GM11168 (cell line): Measurements from ENCODE around the gene PRDM1.

Source experiments
- in situ Hi-C: fragments of 300-500 bp; cut with MboI; formaldehyde crosslinking; loops from one replicate; pipeline ENCODE4 v1.12.0; 2022; ENCODE audit warnings: low sequenced_read_pairs; ENCODE audit not compliant: unreplicated experiment

The PRDM1 gene

DNA sequence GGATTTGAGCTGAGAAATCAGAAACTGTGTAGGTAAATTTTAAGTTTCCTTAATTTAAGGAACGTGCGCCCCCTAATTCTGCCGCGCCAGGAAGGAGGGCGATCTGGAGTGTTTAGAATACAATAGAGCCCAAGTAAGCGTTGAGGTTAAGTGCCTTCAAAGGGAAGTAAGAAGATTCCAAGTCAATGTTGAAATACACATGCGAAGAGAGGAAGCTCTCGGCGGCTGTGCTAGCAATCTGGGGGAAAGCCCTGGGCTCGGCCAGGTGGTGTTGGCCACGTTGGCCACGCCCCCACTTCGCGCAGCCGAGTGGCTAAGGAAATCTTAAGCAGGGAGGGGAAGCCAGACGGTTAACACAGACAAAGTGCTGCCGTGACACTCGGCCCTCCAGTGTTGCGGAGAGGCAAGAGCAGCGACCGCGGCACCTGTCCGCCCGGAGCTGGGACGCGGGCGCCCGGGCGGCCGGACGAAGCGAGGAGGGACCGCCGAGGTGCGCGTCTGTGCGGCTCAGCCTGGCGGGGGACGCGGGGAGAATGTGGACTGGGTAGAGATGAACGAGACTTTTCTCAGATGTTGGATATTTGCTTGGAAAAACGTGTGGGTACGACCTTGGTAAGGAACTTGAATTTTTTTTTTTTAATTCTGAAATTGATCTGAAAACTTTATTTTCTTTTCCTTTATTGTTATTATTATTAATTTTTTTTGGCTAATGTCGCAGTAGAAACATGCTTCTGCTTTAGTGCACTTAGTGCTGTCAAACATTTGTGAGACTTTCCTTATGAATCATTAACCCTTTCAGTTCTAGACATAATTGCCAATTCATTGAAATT lies at the start of gene PRDM1:
Gene PRDM1, plus strand, starts transcription at position 353 of the 830 bp plus-strand sequence. Its CDS starts 218 bp downstream, at position 571.
- in situ Hi-C loops = loop anchor here (10.0 to 25.0 kb wide), 2 partner anchors 349 to 601 kb away; no protein-coding TSS in a partner anchor

DNA sequence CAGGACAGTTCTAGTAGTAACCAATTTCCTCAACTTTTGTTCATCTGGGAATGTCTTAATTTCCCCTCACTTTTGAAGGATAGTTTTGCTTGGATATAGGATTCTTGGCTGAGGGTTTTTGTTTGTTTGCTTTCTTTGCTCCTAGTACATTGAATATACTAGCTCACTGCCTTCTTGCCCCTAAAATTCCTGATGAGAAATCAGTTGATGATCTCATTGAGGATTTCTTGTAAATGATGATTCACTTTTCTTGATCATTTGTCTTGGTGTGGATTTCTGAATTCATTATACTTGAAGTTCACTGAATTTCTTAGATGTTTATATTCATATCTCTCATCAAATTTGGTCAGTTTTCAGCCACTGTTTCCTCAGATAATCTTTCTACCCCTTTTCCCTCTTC lies 49.1 kb upstream of the PRDM1 start:
- in situ Hi-C loops = loop anchor here (25.0 kb wide), 1 partner anchor 925 kb away; no protein-coding TSS in a partner anchor

DNA sequence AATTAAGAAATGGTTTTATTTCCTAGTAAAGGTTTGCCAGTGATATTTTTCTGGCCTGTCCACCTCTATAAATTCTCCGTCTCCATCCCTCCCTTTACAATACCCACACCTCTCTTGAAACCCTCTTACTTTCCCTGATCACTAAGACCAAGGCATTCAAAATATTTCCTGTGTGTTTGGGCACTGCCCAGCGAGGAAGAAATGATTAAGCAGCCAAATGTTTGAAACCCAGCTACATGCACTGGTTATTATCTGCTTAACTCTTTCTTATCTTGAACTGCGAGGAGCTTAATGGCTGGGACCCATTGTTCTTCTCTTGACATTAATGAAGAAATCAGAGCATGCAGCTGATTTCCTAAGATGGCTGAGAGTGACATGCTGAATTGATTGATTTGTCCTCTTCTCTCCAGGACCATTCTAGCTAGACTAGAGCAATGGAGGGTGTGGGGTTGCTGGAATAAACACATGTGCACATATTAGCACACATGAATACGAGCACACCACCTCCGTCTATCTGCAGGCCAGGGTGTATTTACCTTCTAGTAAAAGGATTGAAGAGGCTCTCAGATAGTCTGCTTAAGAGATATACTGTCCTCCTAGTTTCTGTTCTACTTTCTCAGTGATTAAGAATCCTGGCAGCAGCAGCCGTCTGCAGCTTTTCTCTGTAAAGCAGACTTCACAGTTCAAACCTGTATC lies 46.1 kb upstream of the PRDM1 start:
- in situ Hi-C loops = loop anchor here (25.0 kb wide), 1 partner anchor 928 kb away; no protein-coding TSS in a partner anchor

DNA sequence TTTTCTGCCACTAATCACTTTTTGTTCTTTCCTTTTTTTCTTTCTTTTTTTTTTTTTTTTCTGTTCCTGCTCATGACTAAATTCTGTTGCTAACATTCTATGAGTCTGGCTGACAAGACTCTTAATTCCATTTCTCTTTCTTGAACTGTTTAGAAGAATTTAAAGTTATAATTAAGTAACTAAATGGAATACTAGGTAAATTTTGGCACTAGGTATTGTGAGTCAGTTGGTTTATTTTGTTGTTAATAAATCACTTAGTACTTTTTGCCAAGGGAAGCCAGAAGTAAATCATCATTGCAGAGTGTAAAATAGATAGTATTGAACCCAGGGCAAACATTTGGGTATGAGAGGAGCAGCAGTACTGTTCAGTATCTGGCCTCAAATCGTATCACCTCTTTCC lies 42.0 kb upstream of the PRDM1 start:
- in situ Hi-C loops = loop anchor here (25.0 kb wide), 1 partner anchor 932 kb away; no protein-coding TSS in a partner anchor

DNA sequence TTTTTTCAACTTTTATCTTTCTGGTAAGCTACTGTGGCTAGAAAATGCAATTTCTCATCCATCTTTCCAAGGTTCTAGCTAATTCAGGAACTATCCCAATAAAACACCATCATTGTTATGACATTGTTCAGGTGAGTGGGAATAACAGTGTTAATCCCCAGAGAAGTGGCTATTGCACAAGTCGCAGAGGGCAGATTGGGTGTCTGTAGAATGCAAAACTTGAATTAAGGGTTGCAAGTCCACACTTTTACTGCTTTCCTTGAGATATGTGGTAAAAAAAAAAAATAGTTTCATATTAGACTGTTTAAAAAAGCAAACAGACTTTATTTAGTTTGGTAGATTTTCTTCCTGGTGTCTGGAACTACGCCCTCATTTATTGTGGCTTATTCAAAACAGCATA lies 41.1 kb upstream of the PRDM1 start:
- in situ Hi-C loops = loop anchor here (25.0 kb wide), 1 partner anchor 933 kb away; no protein-coding TSS in a partner anchor

DNA sequence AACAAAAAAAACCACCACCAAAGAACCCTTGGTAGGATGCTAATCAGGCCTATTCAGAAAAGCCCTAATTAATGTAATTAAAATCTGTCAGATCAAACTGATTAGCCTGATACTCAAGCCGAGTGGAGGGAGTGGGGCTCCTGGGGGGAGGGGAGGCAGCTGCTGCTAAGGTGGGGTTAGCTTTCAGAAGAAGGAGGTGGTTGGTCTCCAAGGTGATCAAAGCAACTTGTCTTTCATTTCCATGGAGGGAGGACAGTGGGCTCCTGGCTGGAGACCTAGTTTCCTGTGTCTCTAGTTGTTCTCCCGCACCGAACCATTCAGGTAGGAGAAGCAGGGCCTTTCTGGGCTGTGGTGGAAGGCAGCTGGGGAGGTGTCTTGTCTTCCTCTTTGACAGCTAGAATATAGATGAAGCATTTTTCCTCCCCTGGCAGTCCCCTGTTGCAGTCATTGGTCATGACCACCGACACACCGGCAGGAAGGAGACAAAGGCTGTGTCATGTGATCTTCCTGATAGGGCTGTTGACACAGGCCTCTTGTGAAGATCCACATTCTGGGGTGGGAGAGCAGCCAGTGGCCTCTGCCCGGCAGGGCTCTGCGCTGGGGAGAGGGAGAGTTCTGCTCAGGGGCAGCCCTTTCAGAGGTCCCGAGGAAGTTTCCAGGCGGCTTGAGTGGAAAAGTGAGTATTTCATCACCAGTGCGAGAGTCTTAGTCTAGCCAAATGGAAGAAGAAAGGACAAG lies 39.9 kb upstream of the PRDM1 start:
- in situ Hi-C loops = loop anchor here (25.0 kb wide), 1 partner anchor 934 kb away; no protein-coding TSS in a partner anchor

DNA sequence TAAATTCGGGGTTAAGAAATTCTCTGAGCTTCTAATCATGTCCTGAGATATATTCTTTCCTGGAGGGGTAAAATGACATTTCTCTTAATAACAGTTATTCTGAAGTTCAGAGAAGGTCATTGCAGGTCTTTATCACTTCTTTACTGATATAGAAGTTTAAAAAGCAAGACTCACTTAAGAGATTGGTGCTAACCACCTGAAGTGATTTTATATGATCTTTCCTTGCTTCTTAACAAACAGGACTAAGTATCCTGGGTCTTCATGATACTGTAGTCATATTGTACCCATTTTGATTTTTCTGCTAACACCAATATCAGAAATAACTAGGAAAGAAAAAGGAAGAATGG lies 39.3 kb upstream of the PRDM1 start:
- in situ Hi-C loops = loop anchor here (25.0 kb wide), 1 partner anchor 935 kb away; no protein-coding TSS in a partner anchor

DNA sequence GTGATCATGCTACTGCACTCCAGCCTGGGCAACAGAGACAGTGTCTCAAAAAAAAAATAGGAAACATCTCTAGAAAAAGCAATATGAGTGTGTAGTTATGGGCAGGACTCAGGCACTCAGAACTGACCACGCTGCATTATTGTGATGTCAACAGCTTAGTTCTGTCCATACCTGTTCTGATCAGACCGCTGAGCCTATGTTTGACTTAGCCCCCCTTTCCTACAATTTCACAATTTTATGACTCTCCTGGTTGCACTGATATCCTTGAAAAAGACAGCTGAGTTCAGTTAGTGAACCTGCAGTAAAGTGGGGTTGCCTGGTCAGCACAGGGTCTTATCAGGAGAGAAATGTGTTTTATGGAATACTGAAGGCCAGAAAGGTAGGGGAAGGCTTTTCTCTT lies 37.8 kb upstream of the PRDM1 start:
- in situ Hi-C loops = loop anchor here (25.0 kb wide), 1 partner anchor 936 kb away; no protein-coding TSS in a partner anchor

DNA sequence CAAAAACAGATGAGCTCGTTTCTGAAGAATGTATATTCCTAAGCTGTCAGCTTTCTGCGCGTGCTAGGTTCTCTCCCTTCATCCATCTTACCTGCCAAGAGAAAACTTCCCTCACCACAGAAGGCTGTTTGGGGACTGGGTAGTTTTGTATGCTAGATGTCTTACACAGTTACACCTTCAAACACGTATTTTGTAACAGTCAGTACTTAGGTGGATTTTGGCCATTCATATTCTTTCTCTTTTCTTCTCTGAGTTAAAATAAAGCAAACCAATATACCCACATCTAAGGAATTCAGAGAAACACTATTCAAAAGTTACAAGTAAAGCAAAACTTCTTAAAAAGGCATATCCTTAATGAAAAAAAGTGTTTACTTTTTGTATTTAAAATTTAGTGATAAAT lies 35.6 kb upstream of the PRDM1 start:
- in situ Hi-C loops = no loop called here

DNA sequence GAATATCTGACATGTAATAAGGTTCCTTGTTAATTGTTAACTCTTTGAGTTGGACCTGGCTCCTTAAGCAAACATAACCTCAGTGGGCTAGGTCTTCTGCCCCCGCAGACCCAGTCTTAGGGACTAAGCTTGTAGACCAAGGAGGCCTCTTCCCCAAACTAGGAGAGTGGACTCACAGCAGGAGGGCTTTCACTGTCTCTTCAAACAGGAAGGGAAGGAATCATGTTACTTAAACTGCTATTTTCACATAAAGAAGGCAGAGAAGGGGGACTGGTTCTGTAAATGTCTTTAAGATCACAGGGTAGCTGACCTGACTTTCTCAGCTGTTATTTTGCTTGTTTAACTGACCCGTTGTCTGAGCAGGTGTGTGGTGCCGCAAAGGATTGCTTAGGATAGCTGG lies 34.9 kb upstream of the PRDM1 start:
- in situ Hi-C loops = no loop called here

DNA sequence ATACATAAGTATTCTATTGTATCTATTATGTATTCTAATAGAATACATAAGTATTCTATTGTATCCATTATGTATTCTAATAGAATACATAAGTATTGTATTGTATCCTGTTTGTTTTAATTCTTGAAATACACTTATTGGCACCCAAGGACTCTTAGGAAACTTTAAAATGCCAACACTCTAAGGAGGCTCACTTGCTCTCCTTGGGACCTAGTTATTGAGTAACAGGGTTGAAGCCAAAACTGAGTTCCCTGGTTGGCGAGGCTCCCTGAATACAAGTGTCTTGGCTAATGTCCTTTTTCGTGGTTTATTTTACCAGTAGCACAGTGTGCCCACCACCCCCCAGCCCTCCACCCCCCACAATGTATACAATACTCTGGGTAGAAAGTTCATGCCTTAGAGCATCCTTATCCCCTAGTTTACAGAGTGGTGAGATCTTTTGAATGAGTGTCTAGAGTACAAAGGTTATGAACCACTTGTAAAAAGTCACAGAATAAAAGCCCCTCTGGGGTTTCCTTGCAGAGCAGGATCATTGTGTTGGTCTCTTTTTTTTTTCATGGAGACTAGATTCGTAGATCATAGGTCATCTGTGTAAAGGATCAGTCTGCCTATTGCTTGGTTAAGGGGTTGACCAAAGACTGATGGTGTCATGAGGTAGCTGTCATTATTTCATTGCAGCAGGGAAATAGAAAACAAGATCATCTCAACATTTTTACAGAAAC lies 32.5 kb upstream of the PRDM1 start:
- in situ Hi-C loops = no loop called here

DNA sequence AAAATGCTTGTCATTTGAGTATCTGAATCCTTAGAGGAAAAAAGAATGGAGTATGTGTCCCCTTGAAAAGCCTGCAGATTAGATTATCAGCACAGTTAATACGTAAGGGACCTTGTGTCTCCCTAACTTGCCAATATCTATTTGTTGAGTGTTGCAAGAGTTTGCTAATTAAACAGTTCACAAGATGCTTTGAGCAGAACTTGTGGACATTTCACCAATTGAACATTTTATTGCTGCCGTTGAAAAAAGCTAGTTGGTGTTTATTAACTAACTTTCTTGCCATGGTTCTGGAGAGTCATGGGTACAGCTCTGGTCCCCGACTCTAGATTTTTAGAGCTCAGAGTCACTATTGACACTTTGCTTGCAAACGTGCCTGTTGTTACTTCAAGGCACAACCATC lies 30.6 kb upstream of the PRDM1 start:
- in situ Hi-C loops = no loop called here

DNA sequence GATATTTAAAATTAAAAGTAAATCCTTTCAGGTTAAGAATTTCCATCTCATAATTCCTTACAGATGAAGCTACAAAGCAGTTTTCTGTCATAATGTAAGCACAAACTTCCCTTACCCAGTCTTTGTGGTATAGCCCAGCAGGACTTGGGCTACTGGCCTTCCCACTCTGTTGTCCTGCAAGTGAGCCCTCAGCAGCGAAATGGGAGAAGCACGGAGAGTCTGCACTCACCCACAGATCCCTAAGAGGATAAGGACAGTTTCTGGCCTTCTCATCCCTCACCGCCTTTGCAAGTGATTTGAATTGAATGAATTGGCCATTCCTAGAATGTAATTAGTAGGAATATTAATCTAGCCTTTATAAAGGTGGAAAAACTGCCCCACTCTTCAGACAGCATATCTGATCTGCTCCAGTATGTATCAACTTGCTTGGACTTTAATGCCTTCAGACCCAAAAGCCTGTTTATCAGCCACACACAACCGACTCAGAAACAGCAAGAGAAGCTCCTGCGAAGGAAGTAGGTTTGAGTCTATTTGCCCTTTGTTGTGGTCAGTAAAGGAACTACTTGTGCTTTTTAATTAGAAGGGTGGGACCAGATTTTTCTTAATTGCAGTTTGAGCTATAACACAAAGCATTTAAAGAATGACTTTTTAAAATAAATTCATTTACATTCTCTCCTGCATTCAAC lies 29.9 kb upstream of the PRDM1 start:
- in situ Hi-C loops = no loop called here

DNA sequence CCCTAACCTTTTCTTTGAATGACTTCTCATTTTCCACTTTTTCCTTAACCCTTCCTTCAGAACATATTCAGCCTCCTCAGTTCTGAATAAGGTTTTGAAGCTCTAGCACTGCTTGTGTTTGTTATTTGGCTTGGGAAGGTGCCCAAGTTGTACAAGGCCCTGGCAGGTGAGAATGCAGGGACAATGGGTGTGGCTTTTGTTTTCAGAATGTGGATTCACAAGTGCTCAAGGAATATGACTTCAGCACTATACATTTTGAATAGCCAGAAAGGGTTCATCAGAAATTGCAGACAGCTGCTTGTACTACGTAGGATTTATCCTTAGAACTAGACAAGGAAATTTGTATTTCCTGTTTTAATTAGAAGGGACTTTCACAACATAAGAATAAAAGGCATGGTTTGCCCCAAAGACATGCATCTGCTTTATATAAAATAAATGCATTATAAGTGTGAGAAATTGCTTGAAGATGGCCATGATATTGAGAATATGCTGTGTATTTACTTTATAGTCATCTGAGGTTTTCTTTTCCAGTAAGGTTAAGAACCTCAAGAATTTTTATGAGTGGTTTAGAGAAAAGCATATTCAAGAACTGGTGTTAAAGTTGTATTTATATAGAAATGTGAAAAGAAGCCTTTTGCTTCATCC lies 29.3 kb upstream of the PRDM1 start:
- in situ Hi-C loops = no loop called here

DNA sequence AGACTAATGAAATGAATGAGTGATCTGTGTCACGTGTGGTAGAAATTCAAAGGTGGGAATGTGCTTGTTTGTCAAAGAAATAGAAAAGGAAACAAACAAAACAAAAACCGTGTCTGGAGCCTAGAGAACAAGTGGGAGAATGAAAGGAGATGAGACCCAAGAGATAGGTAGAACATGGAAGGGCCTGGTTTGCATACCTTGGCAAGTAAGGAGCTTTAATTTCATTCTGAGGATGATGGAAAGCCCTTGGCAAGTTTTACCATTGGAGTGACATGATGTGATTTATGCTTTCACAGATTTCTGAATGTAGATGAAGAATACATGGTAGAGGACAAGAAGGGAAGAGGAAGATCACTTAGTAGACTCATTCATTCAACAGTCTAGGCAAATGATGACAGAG lies 26.8 kb upstream of the PRDM1 start:
- in situ Hi-C loops = no loop called here

DNA sequence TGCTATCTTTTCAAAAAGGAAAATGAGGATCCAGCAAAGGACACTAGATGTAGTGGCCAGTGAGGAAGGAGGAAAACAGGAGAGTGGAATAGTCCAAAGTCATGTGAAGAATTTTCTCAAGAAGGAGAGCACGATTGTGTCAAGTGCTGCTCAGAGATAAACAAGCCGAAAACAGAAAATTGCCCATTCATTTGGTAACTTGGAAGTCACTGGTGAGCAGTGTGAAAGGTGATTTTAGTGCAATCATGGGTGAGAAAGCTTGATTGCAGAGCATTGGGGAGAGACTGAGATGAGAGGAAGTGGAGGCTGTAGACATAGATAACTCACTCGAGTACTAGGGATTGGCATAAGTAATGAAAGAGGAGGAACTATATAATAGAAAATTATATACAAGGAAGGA lies 26.0 kb upstream of the PRDM1 start:
- in situ Hi-C loops = no loop called here

DNA sequence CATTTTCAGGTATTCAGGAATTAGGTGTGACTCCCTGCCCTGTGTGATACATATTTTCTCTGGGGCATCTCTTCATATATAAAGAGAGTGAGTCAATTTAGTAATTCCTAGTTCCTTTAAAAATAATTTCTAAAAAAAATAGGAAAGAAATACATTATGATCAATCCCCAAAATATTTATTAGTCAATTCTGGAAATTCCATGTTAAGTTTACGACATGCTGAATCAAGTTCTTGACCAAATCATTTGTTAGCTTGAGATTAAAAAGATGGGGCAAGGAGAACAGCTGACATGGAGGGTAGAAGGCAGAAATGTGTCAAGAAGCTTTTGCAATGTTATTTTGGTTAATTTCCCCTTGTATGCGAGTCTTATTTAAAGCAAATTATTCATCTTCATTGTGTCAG lies 22.7 kb upstream of the PRDM1 start:
- in situ Hi-C loops = no loop called here

DNA sequence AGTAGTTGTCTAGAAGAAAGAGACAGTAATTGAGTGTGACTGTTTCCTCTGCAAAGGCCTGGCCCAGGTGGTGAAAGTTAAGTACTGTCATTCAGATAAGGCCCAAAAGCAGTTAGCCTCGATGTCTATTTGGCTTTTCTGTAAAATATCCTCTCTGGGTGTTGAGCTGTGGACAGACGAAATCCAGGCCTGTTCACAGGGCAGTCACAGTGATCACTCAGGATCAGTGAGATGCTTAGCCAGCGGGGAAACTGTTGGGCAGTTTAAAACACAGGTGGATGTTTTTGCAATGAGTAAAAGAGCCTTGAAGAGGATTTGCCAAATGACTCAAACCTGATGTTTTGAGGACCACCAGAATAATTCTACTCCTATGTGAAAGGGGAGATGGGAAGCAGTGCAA lies 22.0 kb upstream of the PRDM1 start:
- in situ Hi-C loops = no loop called here

DNA sequence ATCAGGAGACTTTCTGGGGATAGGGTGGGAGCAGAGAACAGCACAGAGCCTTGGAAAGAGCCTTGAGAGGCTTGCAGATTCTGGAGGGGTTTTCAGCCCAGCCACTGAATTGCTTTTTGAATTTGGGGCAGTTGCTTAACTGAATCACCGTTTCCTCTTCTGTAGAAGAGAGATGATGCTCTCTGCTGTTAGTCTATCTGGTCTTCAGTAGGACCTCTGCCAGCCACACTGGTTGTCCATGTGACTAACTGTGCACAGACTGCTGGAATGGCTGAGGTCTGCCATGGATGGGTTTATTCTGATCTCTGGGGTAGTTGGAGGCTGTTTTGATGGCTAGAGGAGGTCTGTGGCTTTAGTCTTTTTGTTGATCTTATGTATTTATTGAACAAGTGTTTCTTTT lies 21.4 kb upstream of the PRDM1 start:
- in situ Hi-C loops = no loop called here
